Measurements from ENCODE around the gene GARRE1.
"Not testable (repeated sequence)": the region's sequence is repeated elsewhere in the genome, so short reads cannot be mapped to it uniquely, and the experiment has no call there.

Gene GARRE1

DNA sequence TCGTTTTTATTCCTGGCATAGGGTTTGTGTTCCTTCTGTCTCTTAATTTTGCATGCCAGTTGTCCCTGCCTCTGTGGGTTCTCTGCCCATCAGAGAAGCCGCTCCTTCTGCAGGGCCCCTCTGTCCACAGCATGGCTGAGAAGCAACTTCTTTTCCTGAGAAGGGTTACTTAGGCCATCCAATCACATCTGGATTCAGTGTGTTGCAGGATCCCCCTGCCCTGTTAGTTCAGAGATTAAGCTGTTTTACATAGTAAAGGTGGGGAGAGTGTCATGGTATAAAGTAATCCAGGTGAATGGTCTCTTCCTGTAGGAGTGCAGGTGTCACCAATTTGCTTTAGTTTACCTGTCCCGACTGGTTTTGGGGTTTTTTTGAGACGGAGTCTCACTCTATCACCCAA lies 22.9 kb upstream of the GARRE1 start:
- no peak for DNase-seq

DNA sequence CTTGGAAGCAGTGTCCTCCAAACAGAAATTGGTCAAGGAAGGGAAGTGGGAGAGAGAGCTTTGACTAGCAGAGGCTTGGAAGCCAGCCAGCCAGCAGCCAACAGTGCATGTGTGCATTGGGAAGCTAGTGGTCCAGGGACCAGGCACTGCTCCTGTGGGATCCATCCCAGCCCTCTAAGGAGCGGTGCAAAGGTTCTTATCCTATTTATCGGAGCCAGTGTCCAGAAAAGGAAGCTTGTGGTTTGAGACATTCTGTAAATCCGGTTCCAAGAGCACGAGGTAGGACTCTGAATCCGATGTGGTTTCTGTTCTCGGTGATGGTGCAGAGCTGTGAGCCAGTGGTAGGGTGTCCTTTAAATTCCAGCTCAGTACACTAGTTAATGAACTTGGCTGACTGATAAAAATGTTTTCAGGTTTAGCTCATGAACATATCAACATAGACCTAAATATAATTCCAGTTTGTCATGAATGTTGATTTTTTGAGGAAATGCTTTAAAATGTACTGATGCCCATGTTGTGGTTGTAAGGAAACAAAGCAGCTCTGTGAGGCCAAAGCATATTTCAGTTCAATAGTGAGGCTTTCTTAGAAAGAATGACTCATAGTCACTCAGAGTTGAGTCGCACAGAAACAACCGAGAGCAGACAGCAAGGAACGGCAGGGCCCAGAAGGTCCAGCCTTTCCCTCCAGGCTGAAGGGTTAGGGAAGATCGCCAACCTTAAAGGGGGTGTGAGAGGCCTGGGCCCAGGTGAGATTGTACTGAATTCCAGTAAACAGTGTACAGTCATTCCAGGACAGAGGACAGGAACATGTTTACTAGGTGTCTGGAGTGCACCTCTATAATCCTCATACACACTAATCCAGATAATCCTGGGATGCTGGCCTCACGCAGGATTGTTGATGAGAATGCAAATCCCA lies 21.5 kb upstream of the GARRE1 start:
- peak; percentile 52 for DNase-seq

DNA sequence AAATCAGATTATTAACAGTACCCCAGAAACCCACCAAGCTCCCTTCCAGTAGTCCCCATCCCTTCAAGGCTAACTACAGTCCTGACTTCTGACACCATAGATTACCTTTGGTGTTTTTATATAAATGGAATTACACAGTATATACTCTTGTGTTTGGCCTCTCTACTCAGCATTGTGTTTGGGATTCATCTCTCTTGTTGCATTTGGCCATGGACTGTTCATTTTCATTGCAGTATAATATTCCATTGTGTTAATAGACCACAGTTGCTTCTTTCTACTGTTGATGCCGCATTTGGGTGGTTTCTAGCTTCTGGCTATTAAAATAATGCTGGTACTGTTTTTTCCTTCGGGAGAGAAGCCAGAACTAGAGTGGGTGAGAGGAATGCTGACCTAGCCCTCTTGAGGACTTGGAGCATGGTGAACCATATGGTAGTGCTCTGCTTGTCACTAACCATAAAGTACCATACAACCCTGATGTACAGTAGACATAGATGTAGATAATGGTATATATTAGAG lies 18.9 kb upstream of the GARRE1 start:
- DNase-seq, result no peak

- no peak for DNase-seq
Measured at GRCh38 chr19:34236035-34236987, 18.0 kb upstream of the GARRE1 start.

DNA sequence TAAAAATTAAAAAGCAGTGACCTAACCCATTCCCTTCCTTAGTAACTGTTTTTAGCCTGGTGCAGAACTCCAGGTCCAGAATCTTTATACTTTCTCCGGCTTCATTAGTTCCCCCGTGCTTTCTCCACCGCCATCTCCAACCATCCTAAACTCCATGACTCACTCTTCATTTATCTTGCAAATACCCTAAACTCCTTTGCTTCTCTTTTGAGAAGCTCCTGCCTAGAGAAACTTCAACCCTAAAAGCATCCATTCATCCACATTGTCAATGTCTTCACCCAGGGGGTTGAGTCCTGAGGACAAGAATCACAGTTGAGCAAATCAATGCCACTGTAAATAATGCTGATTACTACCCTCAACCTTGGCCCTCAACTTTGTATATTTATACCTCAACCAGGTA lies 17.1 kb upstream of the GARRE1 start:
- no peak for DNase-seq

DNA sequence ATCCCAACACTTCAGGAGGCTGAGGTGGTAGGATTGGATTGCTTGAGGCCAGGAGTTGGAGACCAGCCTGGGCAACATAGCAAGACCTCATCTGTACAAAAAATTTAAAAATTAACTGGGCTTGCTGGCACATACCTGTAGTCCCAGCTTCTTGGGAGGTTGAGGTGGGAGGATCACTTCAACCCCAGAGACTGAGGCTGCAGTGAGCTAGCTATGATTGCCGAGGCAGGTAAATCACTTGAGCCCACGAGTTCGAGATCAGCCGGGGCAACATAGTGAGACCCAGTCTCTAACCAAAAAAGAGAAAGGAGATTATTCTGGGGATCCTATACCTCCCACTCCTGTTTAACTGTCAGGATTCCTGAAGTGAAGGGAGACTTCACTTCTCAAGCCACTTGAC lies 16.4 kb upstream of the GARRE1 start:
- no peak for DNase-seq

- no peak for DNase-seq
Measured at GRCh38 chr19:34241513-34242337, 12.6 kb upstream of the GARRE1 start.

- DNase-seq, result not testable (repeated sequence)
Measured at GRCh38 chr19:34243138-34243875, 11.0 kb upstream of the GARRE1 start.

DNA sequence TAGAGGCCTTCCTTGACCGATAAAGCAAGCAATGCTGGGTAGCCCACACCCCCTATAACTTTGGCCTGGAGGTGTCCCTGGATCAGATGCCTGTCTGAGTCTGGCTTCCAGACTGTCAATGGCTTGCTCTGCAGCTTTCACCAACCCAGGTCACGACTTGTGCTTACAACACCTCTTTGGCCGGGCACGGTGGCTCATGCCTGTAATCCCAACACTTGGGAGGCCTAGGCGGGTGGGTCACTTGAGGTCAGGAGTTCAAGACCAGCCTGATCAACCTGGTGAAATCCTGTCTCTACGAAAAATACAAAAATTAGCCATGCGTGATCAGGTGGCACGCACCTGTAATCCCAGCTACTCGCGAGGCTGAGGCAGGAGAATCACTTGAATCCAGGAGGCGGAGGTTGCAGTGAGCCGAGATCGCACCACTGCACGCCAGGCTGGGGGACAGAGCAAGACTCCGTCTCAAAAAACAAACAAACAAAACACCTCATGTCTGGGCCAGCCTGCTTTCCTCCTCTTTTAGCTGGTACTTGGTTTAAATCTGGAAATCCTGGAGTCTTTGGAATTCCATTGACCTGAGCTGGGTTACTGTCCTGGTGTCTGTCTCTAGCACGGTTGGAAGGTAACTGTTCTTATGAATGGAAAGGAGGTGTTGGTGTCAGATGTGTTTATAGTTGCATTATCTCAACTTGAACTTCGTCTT lies 10.3 kb upstream of the GARRE1 start:
- no peak for DNase-seq

- no peak for DNase-seq
Measured at GRCh38 chr19:34244611-34245299, 9.6 kb upstream of the GARRE1 start.

GRCh38 chr19:34246340-34246739 lies 8.0 kb upstream of the GARRE1 start:
- no peak for DNase-seq

- DNase-seq, result no peak
Measured at GRCh38 chr19:34248941-34249340, 5.4 kb upstream of the GARRE1 start.

DNA sequence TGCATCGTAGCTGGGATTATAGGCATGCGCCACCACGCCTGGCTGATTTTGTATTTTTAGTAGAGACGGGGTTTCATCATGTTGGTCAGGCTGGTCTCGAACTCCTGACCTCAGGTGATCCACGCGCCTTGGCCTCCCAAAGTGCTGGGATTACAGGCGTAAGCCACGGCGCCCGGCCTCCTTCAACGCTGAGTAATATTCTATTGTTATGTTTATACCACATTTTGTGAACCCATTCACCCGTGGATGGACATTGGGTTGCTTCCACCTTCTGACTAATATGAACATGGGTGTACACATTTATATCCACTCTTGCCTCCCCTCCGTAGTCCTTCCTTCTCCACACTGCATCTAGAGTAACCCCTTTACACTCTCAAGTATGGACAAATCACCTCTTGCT lies 1.2 kb upstream of the GARRE1 start:
- DNase-seq, result not testable (repeated sequence)

- DNase-seq, result not testable (repeated sequence)
Measured at GRCh38 chr19:34253681-34254045, 691 bp upstream of the GARRE1 start.

GRCh38 chr19:34254698-34255432 lies 511 bp downstream of the GARRE1 start:
- peak; percentile 56 for DNase-seq

DNA sequence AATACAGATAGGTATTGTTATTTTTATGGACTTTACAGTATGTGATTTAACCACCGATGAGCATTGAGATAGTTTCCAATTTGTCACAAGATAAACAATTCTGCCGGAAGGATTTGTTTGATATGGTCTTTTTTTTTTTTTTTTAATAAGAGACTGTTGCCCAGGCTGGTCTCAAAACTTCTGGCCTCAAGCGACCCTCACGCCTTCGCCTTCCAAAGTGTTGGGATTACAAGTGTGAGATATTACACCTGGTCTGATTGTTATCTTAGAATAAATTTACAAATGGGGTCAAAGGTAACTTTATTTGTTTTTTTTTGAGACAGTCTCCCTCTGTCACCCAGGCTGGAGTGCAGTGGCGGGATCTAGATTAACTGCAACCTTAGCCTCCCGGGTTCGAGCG lies 1.2 kb downstream of the GARRE1 start:
- DNase-seq, result no peak

- no peak for DNase-seq
Measured at GRCh38 chr19:34256835-34257558, 2.6 kb downstream of the GARRE1 start.

GRCh38 chr19:34257559-34257924 lies 3.2 kb downstream of the GARRE1 start:
- no peak for DNase-seq
